KBM-7 (cell line): ENCODE results near the gene IMMP2L.

Experiments
- DNase-seq: peaks from one replicate; pipeline ENCODE4 v3.0.0-alpha.2; 2015
- in situ Hi-C: fragments of 300-500 bp; cut with MboI; formaldehyde crosslinking; loops from 2 replicates; pipeline ENCODE4 v1.14.3; 2020; ENCODE audit warnings: low sequenced_read_pairs, low pct_unique_long_range_greater_than_20kb, mixed read lengths

Gene IMMP2L

GRCh38 chr7:111560773-111561653, 1.3 kb downstream of the IMMP2L start:
- peak; percentile 39 for DNase-seq
- in situ Hi-C loops: no loop called here

- no peak for DNase-seq
- in situ Hi-C loops: no loop called here
Observed at GRCh38 chr7:111558991-111559390, 3.3 kb downstream of the IMMP2L start.

GRCh38 chr7:111556977-111557376, 5.3 kb downstream of the IMMP2L start:
- in situ Hi-C loops: no loop called here
- no peak for DNase-seq

- in situ Hi-C loops: no loop called here
- no peak for DNase-seq
Observed at GRCh38 chr7:111554086-111554485, 8.2 kb downstream of the IMMP2L start.

GRCh38 chr7:111541067-111541466, 21.2 kb downstream of the IMMP2L start:
- in situ Hi-C loops: no loop called here
- DNase-seq: no peak

- no peak for DNase-seq
- in situ Hi-C loops: no loop called here
Observed at GRCh38 chr7:111540199-111540815, 22.0 kb downstream of the IMMP2L start.

GRCh38 chr7:111537134-111537533, 25.2 kb downstream of the IMMP2L start:
- in situ Hi-C loops: no loop called here
- DNase-seq: no peak

GRCh38 chr7:111535142-111535870, 27.0 kb downstream of the IMMP2L start:
- in situ Hi-C loops: no loop called here
- DNase-seq: peak; percentile 31

GRCh38 chr7:111532625-111533024, 29.7 kb downstream of the IMMP2L start:
- in situ Hi-C loops: no loop called here
- no peak for DNase-seq

- no peak for DNase-seq
- in situ Hi-C loops: no loop called here
Observed at GRCh38 chr7:111531993-111532392, 30.3 kb downstream of the IMMP2L start.

GRCh38 chr7:111530356-111530668, 32.0 kb downstream of the IMMP2L start:
- no peak for DNase-seq
- in situ Hi-C loops: no loop called here

- no peak for DNase-seq
- in situ Hi-C loops: no loop called here
Observed at GRCh38 chr7:111529507-111530355, 32.6 kb downstream of the IMMP2L start.

- in situ Hi-C loops: no loop called here
- no peak for DNase-seq
Observed at GRCh38 chr7:111528331-111528730, 34.0 kb downstream of the IMMP2L start.

GRCh38 chr7:111527545-111527944, 34.7 kb downstream of the IMMP2L start:
- no peak for DNase-seq
- in situ Hi-C loops: no loop called here

GRCh38 chr7:111525100-111525499, 37.2 kb downstream of the IMMP2L start:
- in situ Hi-C loops: no loop called here

GRCh38 chr7:111521660-111522059, 40.6 kb downstream of the IMMP2L start:
- no peak for DNase-seq
- in situ Hi-C loops: no loop called here

More at GRCh38 chr7:111525100-111525499, 37.2 kb downstream of the IMMP2L start:
- DNase-seq: no peak

GRCh38 chr7:111518264-111518663, 44.0 kb downstream of the IMMP2L start:
- in situ Hi-C loops: no loop called here
- no peak for DNase-seq

- no peak for DNase-seq
- in situ Hi-C loops: no loop called here
Observed at GRCh38 chr7:111517549-111517951, 44.7 kb downstream of the IMMP2L start.

- in situ Hi-C loops: no loop called here
- DNase-seq: no peak
Observed at GRCh38 chr7:111516612-111517011, 45.7 kb downstream of the IMMP2L start.
